GM18907 (cell line): ENCODE results near the gene HLA-B.
"Not testable (repeated sequence)": the region's sequence is repeated elsewhere in the genome, so short reads cannot be mapped to it uniquely, and the experiment has no call there.

ENCODE experiments used
- ATAC-seq: cut with Tn5 transposase; IDR thresholded peaks from one replicate; pipeline ENCODE4 v1.9.1; 2021; ENCODE audit warnings: mild to moderate bottlenecking, moderate library complexity; ENCODE audit not compliant: unreplicated experiment

The HLA-B gene

GRCh38 chr6:31385041-31385440 is 28.1 kb upstream of the HLA-B start:
- ATAC-seq, result no peak

GRCh38 chr6:31383149-31383548 is 26.2 kb upstream of the HLA-B start:
- no peak for ATAC-seq

- no peak for ATAC-seq
Observed at GRCh38 chr6:31381666-31382065, 24.7 kb upstream of the HLA-B start.

- no peak for ATAC-seq
Observed at GRCh38 chr6:31379850-31380249, 22.9 kb upstream of the HLA-B start.

GRCh38 chr6:31378721-31379103 is 21.7 kb upstream of the HLA-B start:
- ATAC-seq, result no peak

GRCh38 chr6:31378062-31378720 is 21.2 kb upstream of the HLA-B start:
- ATAC-seq, result no peak

- no peak for ATAC-seq
Observed at GRCh38 chr6:31377029-31377428, 20.1 kb upstream of the HLA-B start.

- ATAC-seq, result no peak
Observed at GRCh38 chr6:31375699-31376098, 18.7 kb upstream of the HLA-B start.

- ATAC-seq, result not testable (repeated sequence)
Observed at GRCh38 chr6:31374118-31374517, 17.1 kb upstream of the HLA-B start.

GRCh38 chr6:31368461-31368860 is 11.5 kb upstream of the HLA-B start:
- no peak for ATAC-seq

- peak; percentile 74 for ATAC-seq
Observed at GRCh38 chr6:31366693-31367470, 9.9 kb upstream of the HLA-B start.

- no peak for ATAC-seq
Observed at GRCh38 chr6:31365864-31366263, 8.9 kb upstream of the HLA-B start.

- no peak for ATAC-seq
Observed at GRCh38 chr6:31363811-31364210, 6.8 kb upstream of the HLA-B start.

GRCh38 chr6:31362751-31363150 is 5.8 kb upstream of the HLA-B start:
- ATAC-seq, result no peak

GRCh38 chr6:31359581-31359980 is 2.6 kb upstream of the HLA-B start:
- ATAC-seq, result no peak

GRCh38 chr6:31358302-31358701 is 1.3 kb upstream of the HLA-B start:
- no peak for ATAC-seq

GRCh38 chr6:31357886-31358285 is 907 bp upstream of the HLA-B start:
- no peak for ATAC-seq

- ATAC-seq, result no peak
Observed at GRCh38 chr6:31356216-31356945, 598 bp downstream of the HLA-B start.

- ATAC-seq, result no peak
Observed at GRCh38 chr6:31355583-31355948, 1.4 kb downstream of the HLA-B start.

GRCh38 chr6:31354864-31355582 is 2.0 kb downstream of the HLA-B start:
- no peak for ATAC-seq

- ATAC-seq, result no peak
Observed at GRCh38 chr6:31354158-31354863, 2.7 kb downstream of the HLA-B start.
